Measurements from ENCODE around the gene TSPAN14. TPM values are rescaled to one million over a fixed set of nuclear protein-coding genes. Genes with fewer than 3 reads are reported as not detected.

Gene TSPAN14
- total and polyA plus RNA-seq, 2 of the 13 experiments (the other 11 are each of a cell fraction or from before 2014, with no cell fraction given), result 24.1 to 80.6 TPM

- TF ChIP-seq ZNF703 (CRISPR knock-in tag; IDR thresholded peaks at IDR 0.05; ENCODE audit: borderline replicate concordance) (no peak), ZFY (CRISPR knock-in tag; IDR thresholded peaks at IDR 0.05) (peak; percentile 87), ZNF614 (CRISPR knock-in tag; IDR thresholded peaks at IDR 0.05; ENCODE audit: borderline replicate concordance) (no peak), FOXA3 (CRISPR knock-in tag; IDR thresholded peaks at IDR 0.05) (no peak), ZSCAN12 (CRISPR knock-in tag; IDR thresholded peaks at IDR 0.05) (no peak), NFIB (CRISPR knock-in tag; IDR thresholded peaks at IDR 0.05; ENCODE audit: borderline replicate concordance) (no peak), RCOR2 (CRISPR knock-in tag; IDR thresholded peaks at IDR 0.05) (no peak), ZSCAN22 (CRISPR knock-in tag; IDR thresholded peaks at IDR 0.05) (no peak), MBD4 (IDR thresholded peaks at IDR 0.05; ENCODE audit: borderline replicate concordance, low read length) (no peak), MTF2 (CRISPR knock-in tag; IDR thresholded peaks at IDR 0.05; ENCODE audit: borderline replicate concordance) (no peak), AGO2 (optimal IDR thresholded peaks at IDR 0.05; ENCODE audit: low read depth, low read length) (no peak), EEA1 (CRISPR knock-in tag; IDR thresholded peaks at IDR 0.05; ENCODE audit: borderline replicate concordance) (no peak), ZEB1 (IDR thresholded peaks at IDR 0.05; ENCODE audit: insufficient replicate concordance, low read depth) (no peak), ZNF547 (CRISPR knock-in tag; IDR thresholded peaks at IDR 0.05) (no peak), SP4 (CRISPR knock-in tag; IDR thresholded peaks at IDR 0.05) (peak; percentile 25; the same call in 1 of the 2 replicates), ARNT2 (CRISPR knock-in tag; IDR thresholded peaks at IDR 0.05; ENCODE audit: low read depth) (no peak; the same call in 1 of the 2 replicates), CENPT (CRISPR knock-in tag; IDR thresholded peaks at IDR 0.05; ENCODE audit: low read depth) (no peak), SRSF4 (IDR thresholded peaks at IDR 0.05; ENCODE audit: low read depth, low read length, poor library complexity, severe bottlenecking) (no peak), EP300 (IDR thresholded peaks at IDR 0.05; ENCODE audit: low read depth in 2 of 2, low read length in 2 of 2) (no peak; a peak in 1 of 4 replicates), EP300 (CRISPR knock-in tag; IDR thresholded peaks at IDR 0.05; ENCODE audit: borderline replicate concordance) (no peak), ZNF841 (CRISPR knock-in tag; IDR thresholded peaks at IDR 0.05; ENCODE audit: borderline replicate concordance) (no peak), ARNT (IDR thresholded peaks at IDR 0.05) (no peak), PCBP1 (IDR thresholded peaks at IDR 0.05; ENCODE audit: borderline replicate concordance, low read depth, low read length) (no peak), MNT (IDR thresholded peaks at IDR 0.05) (no peak), CAMTA2 (CRISPR knock-in tag; IDR thresholded peaks at IDR 0.05; ENCODE audit: borderline replicate concordance) (no peak), STAT5B (CRISPR knock-in tag; IDR thresholded peaks at IDR 0.05) (no peak), ZNF34 (CRISPR knock-in tag; IDR thresholded peaks at IDR 0.05; ENCODE audit: borderline replicate concordance) (no peak), ZFP1 (CRISPR knock-in tag; IDR thresholded peaks at IDR 0.05) (no peak), ZFP62 (CRISPR knock-in tag; IDR thresholded peaks at IDR 0.05) (no peak), ZNF777 (CRISPR knock-in tag; IDR thresholded peaks at IDR 0.05) (0 out of 2 replicates have a peak, but pooled peaks have one; percentile 56)
These were observed at the start of gene TSPAN14 (continued) for GRCh38 chr10:80453842-80454512.
